GM10266 (cell line): ENCODE results near the gene TNFRSF8.

Experiments
- DNase-seq: peaks from one replicate; pipeline ENCODE4 v3.0.0; 2012; ENCODE audit errors: extremely low spot score
- TF ChIP-seq, protein P1 (sequence below): IDR thresholded peaks from 2 replicates; pipeline ENCODE4 v1.5.1; 2012; ENCODE audit warnings: mild to moderate bottlenecking, low read depth; ENCODE audit not compliant: control insufficient read depth, insufficient read depth; ENCODE audit errors: missing control alignments

TNFRSF8 gene

DNA sequence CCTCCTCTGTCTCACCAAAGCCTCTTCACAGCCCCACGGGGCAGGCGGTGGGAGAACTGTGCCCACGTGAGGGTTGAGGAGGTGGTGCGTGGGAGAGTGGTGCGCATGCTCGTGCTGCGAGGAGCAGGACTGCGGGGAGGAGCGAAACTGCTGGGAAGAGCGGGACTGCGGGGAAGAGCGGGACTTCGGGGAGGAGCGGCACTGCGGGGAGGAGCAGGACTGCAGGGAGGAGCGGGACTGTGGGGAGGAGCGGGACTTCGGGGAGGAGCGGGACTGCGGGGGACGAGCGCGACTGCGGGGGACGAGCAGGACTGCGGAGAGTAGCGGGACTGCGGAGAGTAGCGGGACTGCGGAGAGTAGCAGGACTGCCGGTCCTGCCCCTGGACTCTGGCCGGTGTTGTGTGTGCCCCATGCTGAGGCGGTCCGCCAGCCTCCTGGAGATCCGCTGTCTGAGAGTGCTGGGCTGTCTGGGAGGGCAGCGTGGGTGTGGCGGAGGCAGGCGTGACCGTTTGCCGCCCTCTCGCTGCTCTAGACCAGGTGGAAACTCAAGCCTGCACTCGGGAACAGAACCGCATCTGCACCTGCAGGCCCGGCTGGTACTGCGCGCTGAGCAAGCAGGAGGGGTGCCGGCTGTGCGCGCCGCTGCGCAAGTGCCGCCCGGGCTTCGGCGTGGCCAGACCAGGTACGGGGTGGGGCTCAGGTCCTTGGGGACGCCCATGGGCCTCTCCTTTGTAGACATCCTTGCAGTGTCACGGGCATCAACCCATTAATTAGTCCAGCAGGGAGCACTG is 128.3 kb downstream of the TNFRSF8 start:
- no peak for DNase-seq
- TF ChIP-seq, protein P1, sequence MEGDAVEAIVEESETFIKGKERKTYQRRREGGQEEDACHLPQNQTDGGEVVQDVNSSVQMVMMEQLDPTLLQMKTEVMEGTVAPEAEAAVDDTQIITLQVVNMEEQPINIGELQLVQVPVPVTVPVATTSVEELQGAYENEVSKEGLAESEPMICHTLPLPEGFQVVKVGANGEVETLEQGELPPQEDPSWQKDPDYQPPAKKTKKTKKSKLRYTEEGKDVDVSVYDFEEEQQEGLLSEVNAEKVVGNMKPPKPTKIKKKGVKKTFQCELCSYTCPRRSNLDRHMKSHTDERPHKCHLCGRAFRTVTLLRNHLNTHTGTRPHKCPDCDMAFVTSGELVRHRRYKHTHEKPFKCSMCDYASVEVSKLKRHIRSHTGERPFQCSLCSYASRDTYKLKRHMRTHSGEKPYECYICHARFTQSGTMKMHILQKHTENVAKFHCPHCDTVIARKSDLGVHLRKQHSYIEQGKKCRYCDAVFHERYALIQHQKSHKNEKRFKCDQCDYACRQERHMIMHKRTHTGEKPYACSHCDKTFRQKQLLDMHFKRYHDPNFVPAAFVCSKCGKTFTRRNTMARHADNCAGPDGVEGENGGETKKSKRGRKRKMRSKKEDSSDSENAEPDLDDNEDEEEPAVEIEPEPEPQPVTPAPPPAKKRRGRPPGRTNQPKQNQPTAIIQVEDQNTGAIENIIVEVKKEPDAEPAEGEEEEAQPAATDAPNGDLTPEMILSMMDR = no peak
